Fibroblast of pulmonary artery (primary cell): Measurements from ENCODE around the gene CBFB.

Experiments used
- DNase-seq: peaks from one replicate; pipeline ENCODE4 v3.0.0-alpha.2; 2010; ENCODE audit warnings: low read depth
- H3K4me3 ChIP-seq: replicated peaks from 2 replicates; pipeline ENCODE4 v1.5.1; 2011; ENCODE audit warnings: low read depth, mild to moderate bottlenecking, control low read depth, low read length, moderate library complexity
- CTCF ChIP-seq: IDR thresholded peaks from 2 replicates; pipeline ENCODE4 v1.5.1; 2011; ENCODE audit warnings: mild to moderate bottlenecking, control low read depth, low read length, inconsistent platforms; ENCODE audit errors: missing control alignments

The CBFB gene

GRCh38 chr16:67016681-67017420, 12.1 kb upstream of the CBFB start:
- no peak for DNase-seq
- H3K4me3 ChIP-seq = no peak overlapping the region
- TF ChIP-seq CTCF = no peak

GRCh38 chr16:67017421-67017750, 11.6 kb upstream of the CBFB start:
- TF ChIP-seq CTCF = no peak
- no peak for DNase-seq
- H3K4me3 ChIP-seq = no peak overlapping the region

GRCh38 chr16:67017810-67018488, 11.0 kb upstream of the CBFB start:
- no peak overlapping the region for H3K4me3 ChIP-seq
- TF ChIP-seq CTCF = peak; percentile 75
- DNase-seq = peak; percentile 92

GRCh38 chr16:67019171-67019570, 9.8 kb upstream of the CBFB start:
- DNase-seq = no peak
- H3K4me3 ChIP-seq = no peak overlapping the region
- TF ChIP-seq CTCF = no peak

- no peak for TF ChIP-seq CTCF
- H3K4me3 ChIP-seq = no peak overlapping the region
- DNase-seq = no peak
Measured at GRCh38 chr16:67021321-67021720, 7.6 kb upstream of the CBFB start.

- DNase-seq = peak; percentile 22
- no peak for TF ChIP-seq CTCF
Measured at GRCh38 chr16:67022531-67023214, 6.3 kb upstream of the CBFB start.

More at GRCh38 chr16:67022531-67023214, 6.3 kb upstream of the CBFB start:
- H3K4me3 ChIP-seq = no peak overlapping the region
